Omental fat pad (tissue), 4 donors: ENCODE measurements around the gene MELK. TPM values are rescaled to one million over a fixed set of nuclear protein-coding genes. Genes with fewer than 3 reads are reported as not detected.

Experiments
- ATAC-seq: fragments of 150-250 bp; one replicate; pipeline ENCODE4 v1.9.1; 2016; ENCODE audit warnings: mild to moderate bottlenecking, moderate library complexity; ENCODE audit not compliant: low FRiP score
- DNase-seq: peaks from one replicate; pipeline ENCODE4 v3.0.0-alpha.2; 2019; ENCODE audit warnings: low spot score
- total RNA-seq, 4 donors: library from RNA; depleted of rRNA; stranded (reverse); fragments of >200 nt; gene quantifications; one replicate each; pipeline ENCODE4 v1.1.0, GENCODE V29; 2016
- TF ChIP-seq, protein P1 (sequence below), 3 donors: fragments of 450-650 bp; IDR thresholded peaks; one replicate each; pipeline ENCODE4 v1.5.1; 2016 to 2017; ENCODE audit warnings: antibody characterized with exemption in 3 of 3, mild to moderate bottlenecking in 3 of 3, moderate library complexity in 2 of 3

Gene MELK
- total RNA-seq, 4 donors from 2014 or later: 0.37 to 2.6 (median 0.56) TPM; not detected in 1

GRCh38 chr9:36640771-36641381 lies 68.2 kb downstream of the MELK start:
- TF ChIP-seq, protein P1, sequence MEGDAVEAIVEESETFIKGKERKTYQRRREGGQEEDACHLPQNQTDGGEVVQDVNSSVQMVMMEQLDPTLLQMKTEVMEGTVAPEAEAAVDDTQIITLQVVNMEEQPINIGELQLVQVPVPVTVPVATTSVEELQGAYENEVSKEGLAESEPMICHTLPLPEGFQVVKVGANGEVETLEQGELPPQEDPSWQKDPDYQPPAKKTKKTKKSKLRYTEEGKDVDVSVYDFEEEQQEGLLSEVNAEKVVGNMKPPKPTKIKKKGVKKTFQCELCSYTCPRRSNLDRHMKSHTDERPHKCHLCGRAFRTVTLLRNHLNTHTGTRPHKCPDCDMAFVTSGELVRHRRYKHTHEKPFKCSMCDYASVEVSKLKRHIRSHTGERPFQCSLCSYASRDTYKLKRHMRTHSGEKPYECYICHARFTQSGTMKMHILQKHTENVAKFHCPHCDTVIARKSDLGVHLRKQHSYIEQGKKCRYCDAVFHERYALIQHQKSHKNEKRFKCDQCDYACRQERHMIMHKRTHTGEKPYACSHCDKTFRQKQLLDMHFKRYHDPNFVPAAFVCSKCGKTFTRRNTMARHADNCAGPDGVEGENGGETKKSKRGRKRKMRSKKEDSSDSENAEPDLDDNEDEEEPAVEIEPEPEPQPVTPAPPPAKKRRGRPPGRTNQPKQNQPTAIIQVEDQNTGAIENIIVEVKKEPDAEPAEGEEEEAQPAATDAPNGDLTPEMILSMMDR (IDR thresholded peaks at IDR 0.05): no peak
- ATAC-seq (no peak), DNase-seq (no peak)

GRCh38 chr9:36642817-36643216 lies 70.1 kb downstream of the MELK start:
- DNase-seq (no peak), ATAC-seq (no peak)
- TF ChIP-seq, protein P1 (IDR thresholded peaks at IDR 0.05): no peak

- TF ChIP-seq, protein P1 (IDR thresholded peaks at IDR 0.05): no peak
- ATAC-seq (no peak), DNase-seq (no peak)
Observed at GRCh38 chr9:36656842-36657241, 84.1 kb downstream of the MELK start.

DNA sequence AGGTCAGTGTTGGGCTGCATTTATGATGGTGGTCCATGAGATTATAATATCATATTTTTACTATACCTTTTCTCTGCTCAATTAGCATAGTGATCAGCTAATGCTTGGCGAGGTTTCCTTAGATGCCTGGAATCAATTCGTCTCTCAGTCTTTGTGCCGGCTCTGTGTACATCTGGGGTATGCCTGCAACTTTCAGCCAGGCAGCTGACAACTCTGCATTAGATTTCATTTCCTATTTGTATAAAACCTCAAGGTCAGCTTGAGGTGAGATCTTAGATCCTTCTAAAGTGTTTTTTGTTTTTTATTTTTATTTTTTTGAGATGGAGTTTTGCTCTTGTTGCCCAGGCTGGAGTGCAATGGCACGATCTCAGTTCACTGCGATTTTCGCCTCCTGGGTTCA lies 86.8 kb downstream of the MELK start:
- no peak for ATAC-seq
- TF ChIP-seq, protein P1 (IDR thresholded peaks at IDR 0.05): no peak
- no peak for DNase-seq

DNA sequence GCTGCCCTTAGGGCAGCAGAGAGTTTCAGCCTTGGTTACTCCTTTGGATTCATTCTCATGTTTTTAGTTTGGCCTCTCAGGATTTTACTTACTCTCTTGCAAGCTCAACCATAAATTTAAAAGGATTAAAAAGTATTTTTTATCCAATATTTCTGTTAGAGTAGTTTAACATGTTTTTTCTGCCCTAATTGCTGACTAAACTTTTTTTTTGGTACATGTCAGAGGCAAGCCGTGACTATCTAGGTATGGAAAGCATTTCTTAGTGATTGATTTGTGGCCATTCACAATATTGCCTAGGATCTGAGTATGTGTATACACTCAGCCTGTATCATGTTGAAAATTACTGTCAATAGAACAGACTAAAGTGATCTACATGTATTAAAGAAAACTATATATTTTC lies 92.1 kb downstream of the MELK start:
- DNase-seq (no peak), ATAC-seq (no peak)
- TF ChIP-seq, protein P1 (IDR thresholded peaks at IDR 0.05): no peak

- no peak for DNase-seq
- no peak for ATAC-seq
- TF ChIP-seq, protein P1 (IDR thresholded peaks at IDR 0.05): no peak
Observed at GRCh38 chr9:36665387-36665786, 92.7 kb downstream of the MELK start.

DNA sequence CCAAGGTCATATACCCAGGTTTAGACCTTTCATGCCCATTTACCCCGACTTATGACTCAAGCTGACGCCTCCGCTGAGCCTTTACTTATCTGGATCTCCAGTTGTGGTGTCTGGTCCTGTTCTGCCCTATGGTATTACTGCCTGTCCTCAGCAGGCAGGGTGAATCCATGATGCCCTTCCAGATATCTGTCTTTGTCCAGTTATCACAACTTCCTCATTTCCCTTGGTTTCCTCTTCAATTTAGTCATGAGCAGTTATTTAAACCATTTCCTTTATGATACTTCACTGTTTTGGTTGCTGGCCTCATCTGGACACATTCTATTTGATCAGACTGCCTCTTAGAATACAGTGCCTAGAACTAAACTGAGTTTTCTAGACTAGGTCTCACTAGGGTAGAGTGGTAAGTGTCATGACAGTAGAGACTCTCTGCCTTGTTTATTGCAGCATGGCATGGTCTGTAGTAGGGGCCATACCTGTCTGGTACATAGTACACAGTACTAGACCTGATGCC lies 93.3 kb downstream of the MELK start:
- no peak for DNase-seq
- no peak for ATAC-seq
- TF ChIP-seq, protein P1 (IDR thresholded peaks at IDR 0.05): no peak
